Measurements from ENCODE around the gene CYP11A1. TPM values are rescaled to one million over a fixed set of nuclear protein-coding genes. Genes with fewer than 3 reads are reported as not detected.
"Not testable (repeated sequence)": the region's sequence is repeated elsewhere in the genome, so short reads cannot be mapped to it uniquely, and the experiment has no call there.

CYP11A1 gene
- total RNA-seq, 1 donor from 2014 or later: 0.20 TPM

- DNase-seq (ENCODE audit: low read depth): peak; percentile 19
Observed at GRCh38 chr15:74400915-74401757, 33.7 kb upstream of the CYP11A1 start.

GRCh38 chr15:74400313-74400860, 32.9 kb upstream of the CYP11A1 start:
- DNase-seq (ENCODE audit: low read depth): peak; percentile 42

- peak; percentile 23 for DNase-seq (ENCODE audit: low read depth)
Observed at GRCh38 chr15:74399511-74400312, 32.3 kb upstream of the CYP11A1 start.

- DNase-seq (ENCODE audit: low read depth): no peak
Observed at GRCh38 chr15:74399100-74399499, 31.7 kb upstream of the CYP11A1 start.

- no peak for DNase-seq (ENCODE audit: low read depth)
Observed at GRCh38 chr15:74398183-74398582, 30.7 kb upstream of the CYP11A1 start.

GRCh38 chr15:74397239-74398068, 30.0 kb upstream of the CYP11A1 start:
- no peak for DNase-seq (ENCODE audit: low read depth)

GRCh38 chr15:74396445-74397238, 29.2 kb upstream of the CYP11A1 start:
- DNase-seq (ENCODE audit: low read depth): peak; percentile 94

GRCh38 chr15:74396146-74396438, 28.6 kb upstream of the CYP11A1 start:
- DNase-seq (ENCODE audit: low read depth): no peak

GRCh38 chr15:74395319-74396145, 28.1 kb upstream of the CYP11A1 start:
- DNase-seq (ENCODE audit: low read depth): no peak

- no peak for DNase-seq (ENCODE audit: low read depth)
Observed at GRCh38 chr15:74394090-74394846, 26.8 kb upstream of the CYP11A1 start.

GRCh38 chr15:74393423-74393822, 26.0 kb upstream of the CYP11A1 start:
- no peak for DNase-seq (ENCODE audit: low read depth)

GRCh38 chr15:74392902-74393301, 25.5 kb upstream of the CYP11A1 start:
- DNase-seq (ENCODE audit: low read depth): no peak

GRCh38 chr15:74392451-74392830, 25.0 kb upstream of the CYP11A1 start:
- no peak for DNase-seq (ENCODE audit: low read depth)

- no peak for DNase-seq (ENCODE audit: low read depth)
Observed at GRCh38 chr15:74391582-74392450, 24.4 kb upstream of the CYP11A1 start.

- no peak for DNase-seq (ENCODE audit: low read depth)
Observed at GRCh38 chr15:74390647-74391288, 23.3 kb upstream of the CYP11A1 start.

GRCh38 chr15:74390049-74390646, 22.7 kb upstream of the CYP11A1 start:
- DNase-seq (ENCODE audit: low read depth): not testable (repeated sequence)

GRCh38 chr15:74389241-74390048, 22.0 kb upstream of the CYP11A1 start:
- no peak for DNase-seq (ENCODE audit: low read depth)
